Activated gamma-delta T cell treated with Interleukin-2 at 50 U/mL for 16 hours (primary cell): ENCODE results near the gene LY6G6C.
"Not testable (repeated sequence)": the region's sequence is repeated elsewhere in the genome, so short reads cannot be mapped to it uniquely, and the experiment has no call there.

ENCODE experiments used
- DNase-seq: peaks from one replicate; pipeline ENCODE4 v3.0.0-alpha.2; 2020

Gene LY6G6C

GRCh38 chr6:31725502-31726350 is 4.2 kb upstream of the LY6G6C start:
- DNase-seq, result no peak

- DNase-seq, result no peak
Measured at GRCh38 chr6:31723980-31724691, 2.6 kb upstream of the LY6G6C start.

DNA sequence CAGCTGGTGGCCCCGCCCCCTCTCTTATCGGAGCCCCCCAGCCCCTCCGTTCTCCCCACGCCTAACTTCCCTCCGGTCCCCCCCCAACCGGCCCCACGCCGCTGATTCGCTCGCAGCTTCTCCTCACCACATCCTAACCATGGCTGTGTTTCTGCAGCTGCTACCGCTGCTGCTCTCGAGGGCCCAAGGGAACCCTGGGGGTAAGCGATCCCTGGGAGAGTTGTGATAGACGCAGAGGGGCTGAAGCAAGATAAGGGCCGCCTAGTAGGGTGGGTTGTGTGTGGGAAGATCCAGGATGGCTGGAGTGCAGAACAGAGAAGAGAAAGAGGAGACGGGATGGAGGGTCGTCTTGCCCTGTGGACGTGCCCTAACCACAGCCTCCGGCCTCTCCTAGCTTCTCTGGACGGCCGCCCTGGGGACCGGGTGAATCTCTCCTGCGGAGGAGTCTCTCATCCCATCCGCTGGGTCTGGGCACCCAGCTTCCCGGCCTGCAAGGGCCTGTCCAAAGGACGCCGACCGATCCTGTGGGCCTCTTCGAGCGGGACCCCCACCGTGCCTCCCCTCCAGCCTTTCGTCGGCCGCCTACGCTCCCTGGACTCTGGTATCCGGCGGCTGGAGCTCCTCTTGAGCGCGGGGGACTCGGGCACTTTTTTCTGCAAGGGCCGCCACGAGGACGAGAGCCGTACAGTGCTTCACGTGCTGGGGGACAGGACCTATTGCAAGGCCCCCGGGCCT is 1.9 kb upstream of the LY6G6C start, which contains the start of gene MPIG6B:
Gene MPIG6B, plus strand, starts transcription at position 129 of the 735 bp plus-strand sequence. Its CDS starts 11 bp downstream, at position 140.
- DNase-seq, result no peak

DNA sequence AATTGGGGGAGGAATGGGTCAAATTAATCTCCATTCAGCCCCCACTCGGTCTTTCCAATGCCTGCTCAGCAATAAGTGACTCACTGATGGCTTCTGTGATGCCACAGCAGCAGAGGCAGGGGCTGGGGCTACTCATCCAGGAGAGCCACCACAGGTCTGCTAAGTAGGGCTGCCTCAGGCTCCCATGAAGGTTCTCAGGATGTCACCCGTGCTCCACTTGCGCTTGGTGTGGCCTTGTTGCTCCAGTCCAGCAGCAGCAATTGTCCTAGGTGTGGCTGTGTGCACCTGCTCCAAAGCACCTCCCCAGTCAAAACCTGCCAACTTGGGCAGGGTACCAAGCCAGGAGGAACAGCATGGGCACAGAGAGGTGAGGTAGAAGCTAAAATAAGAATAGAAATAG is 627 bp upstream of the LY6G6C start:
- no peak for DNase-seq

DNA sequence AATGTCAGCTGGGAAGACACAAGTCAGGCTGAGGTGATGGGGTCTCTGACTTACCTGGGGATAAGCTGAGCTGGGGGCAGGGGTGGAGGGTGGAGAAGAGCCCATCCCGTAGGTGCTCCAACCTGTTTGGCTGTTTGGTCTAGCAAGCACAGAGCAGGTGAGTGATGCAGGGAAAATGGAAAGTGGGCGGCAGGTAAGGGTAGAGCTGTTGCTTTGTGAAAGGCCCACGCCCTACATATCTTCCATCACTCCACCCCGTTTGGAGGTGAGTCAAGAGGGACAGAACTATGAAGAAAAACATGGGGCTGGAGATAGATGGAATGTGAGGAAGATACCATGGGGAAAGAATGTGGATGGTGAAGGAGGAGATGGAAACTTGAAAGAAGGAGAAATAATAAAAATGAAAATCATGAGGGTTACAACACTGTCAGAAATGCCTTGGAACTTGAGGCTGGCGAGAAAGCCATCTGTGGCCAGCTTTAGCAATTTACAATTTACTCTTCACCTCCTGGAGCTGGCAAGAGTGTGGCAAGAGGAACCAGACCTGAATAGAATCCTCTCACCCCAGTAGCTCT is 1.3 kb downstream of the LY6G6C start:
- no peak for DNase-seq

DNA sequence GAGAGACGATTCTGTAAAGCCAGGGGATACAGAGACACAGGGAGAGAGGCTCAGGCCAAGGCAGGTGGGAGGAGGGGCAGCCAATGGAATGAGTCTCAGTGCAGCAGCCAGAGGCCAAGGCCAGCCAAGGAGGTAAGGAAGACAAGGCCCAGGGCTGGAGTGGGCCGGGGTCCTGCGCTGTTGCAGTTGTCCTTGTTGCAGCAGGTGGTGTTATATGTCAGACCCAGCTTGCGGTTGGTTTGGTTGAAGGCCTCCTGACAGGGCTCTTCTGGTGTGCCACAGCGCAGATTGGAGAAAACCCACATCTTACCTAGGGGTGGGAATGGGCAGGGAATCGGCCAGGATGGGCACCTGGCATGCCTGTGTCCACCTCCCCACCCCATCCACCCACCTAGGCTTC is 2.5 kb downstream of the LY6G6C start:
- DNase-seq, result no peak

DNA sequence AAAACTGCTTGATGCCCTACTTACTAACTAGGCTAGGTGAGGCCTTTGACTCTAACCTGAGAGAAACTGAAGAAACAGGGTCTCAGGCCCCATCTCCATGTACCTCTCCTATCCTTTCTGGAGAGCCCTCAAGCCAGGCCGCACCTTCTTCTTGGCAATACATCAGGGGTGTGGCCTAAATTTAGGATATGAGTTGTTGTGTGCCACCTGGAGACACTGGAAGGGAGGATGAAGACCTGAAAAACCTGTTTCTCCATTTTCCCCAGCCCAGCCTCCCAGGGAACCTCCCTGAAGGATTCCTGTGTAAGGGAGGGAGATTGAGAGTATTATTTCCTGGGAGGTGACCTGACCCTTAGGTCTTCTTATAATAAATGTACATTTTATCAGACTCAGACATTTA is 3.3 kb downstream of the LY6G6C start:
- no peak for DNase-seq

- no peak for DNase-seq
Measured at GRCh38 chr6:31717499-31718222, 3.9 kb downstream of the LY6G6C start.

- no peak for DNase-seq
Measured at GRCh38 chr6:31715022-31715958, 6.3 kb downstream of the LY6G6C start, which contains the start of gene LY6G6D. TSS of gene LY6G6D (plus strand) at chr6:31715348. CDS start at chr6:31715356, 8 bp downstream.

DNA sequence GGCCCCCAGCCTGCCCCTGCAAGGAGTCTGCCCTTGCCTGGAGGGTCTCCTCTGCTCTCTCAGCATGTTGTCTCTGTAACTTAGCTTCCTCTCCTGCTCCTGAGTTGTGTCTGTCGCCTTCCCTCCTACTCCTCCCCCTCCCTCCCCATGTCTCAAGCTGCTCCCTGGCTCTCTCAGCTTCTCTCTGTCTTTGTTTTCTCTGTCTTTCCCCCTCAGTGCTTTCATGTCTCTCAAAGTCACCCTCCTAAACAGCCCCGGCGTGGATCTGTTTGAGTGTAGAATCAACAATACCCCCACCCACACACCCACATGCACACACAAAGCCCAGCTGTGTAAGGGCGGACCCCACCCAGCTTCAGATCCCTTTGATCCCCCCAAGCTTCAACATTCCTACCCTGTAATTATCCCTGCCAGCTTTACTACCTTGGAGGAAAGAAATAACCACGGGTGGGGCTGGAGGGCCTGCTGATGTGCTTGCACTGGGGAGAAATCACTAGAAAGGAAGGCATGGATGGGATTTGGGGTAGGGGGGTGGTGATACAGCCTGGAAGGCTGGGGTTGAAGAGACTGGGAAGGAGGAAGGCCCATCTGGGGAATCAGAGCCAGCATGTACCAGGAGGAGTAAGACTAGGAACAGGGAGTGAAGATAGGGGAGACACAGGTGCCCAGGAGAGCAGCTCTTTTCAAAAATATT is 7.4 kb downstream of the LY6G6C start:
- DNase-seq, result no peak

DNA sequence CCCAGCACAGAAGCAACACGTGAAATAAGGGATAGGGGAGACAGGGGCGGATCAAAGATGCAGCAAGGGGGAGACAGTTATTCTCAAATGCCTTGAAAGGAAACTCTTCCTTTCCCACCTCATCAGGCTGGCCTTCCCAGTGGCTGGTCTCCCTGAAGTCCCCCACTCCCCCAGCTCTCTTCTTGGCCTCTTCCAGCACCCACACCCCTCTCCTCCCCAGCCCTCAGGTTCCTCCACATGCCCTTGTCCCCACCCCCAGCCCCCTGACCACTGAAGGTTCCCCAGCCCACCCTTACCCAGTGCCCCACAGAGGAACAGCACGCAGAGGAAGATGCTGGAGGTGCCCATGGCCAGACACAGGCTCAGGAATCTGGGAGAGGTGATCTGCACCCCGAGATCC is 8.1 kb downstream of the LY6G6C start:
- no peak for DNase-seq

GRCh38 chr6:31712296-31712695 is 9.2 kb downstream of the LY6G6C start:
- no peak for DNase-seq

DNA sequence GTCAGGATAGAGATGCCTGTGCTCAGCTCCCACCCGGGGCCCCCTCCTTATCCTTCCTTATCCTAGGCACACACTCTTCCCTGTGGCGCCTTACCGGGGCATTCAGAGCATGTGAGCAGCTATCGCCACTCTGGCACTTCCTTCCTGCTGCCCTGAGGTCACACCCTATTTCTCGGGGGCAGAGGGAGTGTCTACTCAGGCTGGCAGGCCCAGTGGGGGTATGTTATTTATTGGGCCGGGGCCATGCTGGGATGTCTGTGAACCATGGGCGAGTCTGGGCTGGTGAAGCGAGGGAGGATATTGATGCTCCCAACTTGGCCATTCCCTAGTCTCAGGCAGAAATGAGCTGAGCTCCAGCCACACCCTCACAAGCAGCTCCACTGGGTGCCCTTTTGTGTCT is 10.3 kb downstream of the LY6G6C start:
- DNase-seq, result no peak

DNA sequence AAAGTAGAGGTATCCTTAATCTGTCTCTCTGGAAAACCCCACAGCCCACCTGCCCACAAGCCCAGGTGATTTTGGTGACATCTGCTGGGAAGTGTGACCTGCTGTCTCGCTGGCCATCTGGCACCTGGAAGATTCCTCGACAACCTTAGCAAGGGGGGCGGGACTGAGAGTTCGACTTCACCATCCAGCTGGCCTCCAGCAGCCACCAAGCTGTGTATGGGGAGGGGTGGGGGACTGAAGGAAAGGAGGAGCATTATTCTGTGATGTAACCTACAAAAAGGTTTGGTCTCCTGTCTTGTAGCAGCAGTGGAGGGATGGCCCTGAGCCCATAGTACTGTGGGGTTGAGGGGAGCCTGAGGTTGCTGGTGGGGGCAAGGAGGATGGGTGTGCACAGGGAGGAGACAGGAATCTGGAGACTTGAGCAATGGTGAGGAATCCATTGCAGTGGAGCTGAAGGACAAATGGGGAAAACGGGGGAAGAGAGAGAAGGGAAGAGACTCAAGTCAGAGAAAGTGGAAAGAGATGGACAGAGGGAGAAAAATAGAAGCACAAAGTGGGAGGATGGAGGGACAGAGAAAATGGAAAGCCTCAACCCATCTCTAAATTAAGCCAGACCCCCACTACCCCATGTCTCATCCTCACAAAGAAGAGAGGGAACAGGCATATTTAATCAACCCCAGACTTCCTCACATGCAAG is 10.9 kb downstream of the LY6G6C start:
- no peak for DNase-seq

DNA sequence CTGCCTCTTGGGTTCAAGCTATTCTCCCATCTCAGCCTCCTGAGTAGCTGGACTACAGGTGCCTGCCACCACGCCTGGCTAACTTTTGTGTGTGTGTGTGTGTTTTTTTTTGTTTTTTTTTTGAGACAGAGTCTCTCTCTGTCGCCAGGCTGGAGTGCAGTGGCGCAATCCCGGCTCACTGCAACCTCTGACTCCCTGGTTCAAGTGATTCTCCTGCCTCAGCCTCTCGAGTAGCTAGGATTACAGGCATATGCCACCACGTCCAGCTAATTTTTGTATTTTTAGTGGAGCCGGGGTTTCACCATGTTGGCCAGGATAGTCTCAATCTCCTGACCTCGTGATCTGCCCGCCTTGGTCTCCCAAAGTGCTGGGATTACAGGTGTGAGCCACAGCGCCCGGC is 12.4 kb downstream of the LY6G6C start:
- DNase-seq, result not testable (repeated sequence)

DNA sequence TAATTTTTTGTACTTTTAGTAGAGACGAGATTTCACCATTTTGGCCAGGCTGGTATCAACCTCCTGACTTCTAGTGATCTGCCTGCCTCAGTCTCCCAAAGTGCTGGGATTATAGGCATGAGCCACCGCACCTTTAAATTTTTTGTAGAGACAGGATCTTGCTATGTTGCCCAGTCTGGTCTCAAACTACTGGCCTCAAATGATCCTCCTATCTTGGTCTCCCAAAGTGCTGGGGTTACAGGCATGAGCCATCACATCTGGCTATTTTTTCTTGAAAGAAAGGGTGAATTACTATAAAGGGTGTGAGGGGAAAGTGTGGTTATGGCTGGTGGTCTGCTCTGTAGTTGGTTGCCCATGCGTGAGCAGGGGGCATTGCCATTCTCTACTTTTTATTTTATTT is 13.3 kb downstream of the LY6G6C start:
- DNase-seq, result no peak

GRCh38 chr6:31707701-31708100 is 13.8 kb downstream of the LY6G6C start:
- no peak for DNase-seq

DNA sequence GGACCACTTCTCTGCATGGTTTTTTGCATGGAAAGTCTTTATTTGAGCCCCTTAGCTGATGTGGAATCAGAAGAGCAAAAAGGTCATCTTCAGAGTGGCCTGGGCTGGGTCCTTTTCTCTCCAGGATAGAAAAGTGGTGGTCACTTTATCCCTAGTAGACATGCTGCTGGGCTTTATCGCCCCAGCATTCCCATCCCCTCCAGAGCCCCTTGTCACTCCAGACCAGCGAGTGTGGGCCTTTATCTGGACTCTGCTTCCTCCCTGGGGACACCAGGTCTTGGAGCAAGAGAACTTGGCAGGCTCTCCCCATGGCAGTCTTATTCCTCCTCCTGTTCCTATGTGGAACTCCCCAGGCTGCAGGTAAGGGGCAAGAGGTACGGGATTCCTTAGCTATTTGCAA is 14.9 kb downstream of the LY6G6C start, which contains the start of gene LY6G6F:
Gene LY6G6F, plus strand, starts transcription at position 268 of the 400 bp plus-strand sequence. Its CDS starts 41 bp downstream, at position 309.
- DNase-seq, result no peak

- DNase-seq, result no peak
Measured at GRCh38 chr6:31705931-31706330, 15.6 kb downstream of the LY6G6C start.
